Right cardiac atrium (tissue), 5 donors: ENCODE measurements around the gene ANO2. TPM values are rescaled to one million over a fixed set of nuclear protein-coding genes. Genes with fewer than 3 reads are reported as not detected.

Experiments used
- ATAC-seq, 2 donors: fragments of 200-7000 bp; cut with Tn5 transposase; one replicate each; pipeline versions ENCODE4 v1.8.0 to v1.9.1; 2020; ENCODE audit warnings: moderate library complexity in 2 of 2, mild to moderate bottlenecking in 1 of 2
- DNase-seq, 3 donors: peaks; one replicate each; pipeline ENCODE4 v3.0.0-alpha.2; 2020
- H3K27ac ChIP-seq: one replicate; pipeline ENCODE4 v1.5.1; 2013; ENCODE audit warnings: mild to moderate bottlenecking, low read length, control low read depth, moderate library complexity
- H3K27me3 ChIP-seq: one replicate; pipeline ENCODE4 v1.6.1; 2013; ENCODE audit not compliant: control insufficient read depth, insufficient read depth
- H3K4me1 ChIP-seq: one replicate; pipeline ENCODE4 v1.6.1; 2013; ENCODE audit warnings: low read length; ENCODE audit not compliant: control insufficient read depth, insufficient read depth
- H3K4me3 ChIP-seq: one replicate; pipeline ENCODE4 v1.5.1; 2013; ENCODE audit warnings: low read length, control low read depth
- H3K9me3 ChIP-seq: one replicate; pipeline ENCODE4 v1.6.1; 2013; ENCODE audit warnings: low read length; ENCODE audit not compliant: control insufficient read depth
- WGBS: extraction: QIAGEN DNeasy Blood & Tissue Kit; methylation state at CpG from one replicate; pipeline ENCODE4 v1.1.7; 2013; 5-methylcytosine and 5-hydroxymethylcytosine counted together
- intact Hi-C, 4 donors: fragments of 100-400 bp; cut with DNase I; formaldehyde crosslinking; loops; one replicate each; pipeline versions ENCODE4 v1.11.0 to v1.14.0; 2022 to 2023
- polyA plus RNA-seq: library from polyadenylated mRNA; stranded (reverse); fragments of 200-250 nt; gene quantifications from one replicate; pipeline ENCODE4 v1.2.3, GENCODE V29; 2013
- total RNA-seq, 4 donors: library from RNA; stranded (reverse); fragmentation: NEBNext Ultra II Directional; extraction: Animal tissue kit (Norgen Biotek cat#: 25700); gene quantifications; one replicate each; pipeline ENCODE4 v1.2.1, GENCODE V29; 2021
- donor health status: healthy with polysubstance abuse.
- donor health status: DM: no; HTN: yes; CAD: no.
- donor health status: DM: no; HTN: no; CAD: no.
- donor health status: DM: no; HTN: yes; CAD: no; lungs with severe emphysema.
- donor health status: DM: yes; HTN: yes; CAD: no.

The ANO2 gene
- total and polyA plus RNA-seq, 5 donors = 7.0 to 12.5 (median 10.9) TPM

GRCh38 chr12:5914387-5915149 is 30.5 kb downstream of the ANO2 start:
- no peak overlapping the region for H3K27ac ChIP-seq
- H3K4me1 ChIP-seq = no peaks in the 10 kb centered on the region
- H3K9me3 ChIP-seq = no peaks in the 10 kb centered on the region
- WGBS = 75% methylated on average over 11 of the region's 11 CpGs
- H3K27me3 ChIP-seq = no peaks in the 10 kb centered on the region
- no peak for DNase-seq
- H3K4me3 ChIP-seq = no peak overlapping the region
- no peak for ATAC-seq
- intact Hi-C loops = no loop called here

GRCh38 chr12:5913387-5913786 is 31.7 kb downstream of the ANO2 start:
- H3K4me3 ChIP-seq = no peak overlapping the region
- no peak for DNase-seq
- H3K4me1 ChIP-seq = no peaks in the 10 kb centered on the region
- no peak for ATAC-seq
- no peaks in the 10 kb centered on the region for H3K9me3 ChIP-seq
- WGBS = 92% methylated on average over 9 of the region's 9 CpGs
- intact Hi-C loops = no loop called here
- no peak overlapping the region for H3K27ac ChIP-seq
- no peaks in the 10 kb centered on the region for H3K27me3 ChIP-seq

DNA sequence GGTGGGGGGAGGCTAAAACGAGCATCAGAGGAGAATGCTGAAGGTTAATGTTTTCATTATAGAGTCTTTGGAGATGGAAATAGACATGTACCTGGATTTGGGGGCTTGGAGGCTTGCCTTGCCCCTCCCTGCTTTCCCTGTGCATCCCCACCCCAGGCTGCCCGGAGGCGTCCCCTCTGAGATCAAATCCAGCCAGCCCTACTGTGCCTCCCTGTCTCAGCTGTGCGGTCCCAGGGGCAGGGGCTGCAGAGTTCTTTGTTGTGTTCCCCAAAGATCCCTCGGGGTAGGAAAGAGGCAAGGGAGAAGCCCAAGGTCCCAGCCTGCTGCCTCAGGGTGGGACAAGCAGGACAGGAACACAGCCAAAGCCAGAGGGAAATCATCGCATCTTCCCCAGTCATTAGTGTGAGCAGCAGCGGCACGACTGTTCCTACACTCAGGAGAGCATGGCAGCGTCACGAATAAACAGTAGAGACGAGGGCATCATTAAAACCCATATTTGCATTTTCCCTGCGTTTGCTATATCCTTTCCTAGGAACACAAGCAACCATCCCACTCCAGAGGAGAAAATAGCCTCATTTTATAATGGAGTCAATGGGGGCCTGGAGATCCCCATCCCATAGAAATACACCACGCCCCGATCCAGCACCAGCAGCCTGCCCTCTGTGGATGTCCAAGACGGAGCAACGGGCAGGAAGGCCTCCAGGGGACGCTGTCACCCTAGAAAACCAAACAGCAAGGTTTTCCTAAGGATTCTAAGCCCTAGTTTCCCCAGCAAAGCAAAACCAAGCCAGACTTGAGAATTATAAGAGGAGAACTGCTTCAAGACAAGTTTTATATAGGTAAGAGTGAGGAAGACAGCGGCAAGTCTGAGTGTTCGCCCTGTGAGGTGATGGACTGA is 32.4 kb downstream of the ANO2 start:
- WGBS = 79% methylated on average over 19 of the region's 19 CpGs

GRCh38 chr12:5912011-5912410 is 33.0 kb downstream of the ANO2 start:
- Histone ChIP-seq H3K27ac (no peak overlapping the region), H3K27me3 (no peaks in the 10 kb centered on the region), H3K9me3 (no peaks in the 10 kb centered on the region), H3K4me1 (no peaks in the 10 kb centered on the region), H3K4me3 (no peak overlapping the region)
- DNase-seq (no peak), ATAC-seq (no peak)
- 66% methylated on average over 3 of the region's 3 CpGs for WGBS
- intact Hi-C loops = no loop called here

More for the DNA sequence above, 32.4 kb downstream of the ANO2 start:
- Histone ChIP-seq H3K4me1 (no peaks in the 10 kb centered on the region), H3K4me3 (no peak overlapping the region), H3K27ac (no peak overlapping the region), H3K27me3 (no peaks in the 10 kb centered on the region), H3K9me3 (no peaks in the 10 kb centered on the region)
- ATAC-seq = no peak
- DNase-seq = no peak
- intact Hi-C loops = no loop called here

DNA sequence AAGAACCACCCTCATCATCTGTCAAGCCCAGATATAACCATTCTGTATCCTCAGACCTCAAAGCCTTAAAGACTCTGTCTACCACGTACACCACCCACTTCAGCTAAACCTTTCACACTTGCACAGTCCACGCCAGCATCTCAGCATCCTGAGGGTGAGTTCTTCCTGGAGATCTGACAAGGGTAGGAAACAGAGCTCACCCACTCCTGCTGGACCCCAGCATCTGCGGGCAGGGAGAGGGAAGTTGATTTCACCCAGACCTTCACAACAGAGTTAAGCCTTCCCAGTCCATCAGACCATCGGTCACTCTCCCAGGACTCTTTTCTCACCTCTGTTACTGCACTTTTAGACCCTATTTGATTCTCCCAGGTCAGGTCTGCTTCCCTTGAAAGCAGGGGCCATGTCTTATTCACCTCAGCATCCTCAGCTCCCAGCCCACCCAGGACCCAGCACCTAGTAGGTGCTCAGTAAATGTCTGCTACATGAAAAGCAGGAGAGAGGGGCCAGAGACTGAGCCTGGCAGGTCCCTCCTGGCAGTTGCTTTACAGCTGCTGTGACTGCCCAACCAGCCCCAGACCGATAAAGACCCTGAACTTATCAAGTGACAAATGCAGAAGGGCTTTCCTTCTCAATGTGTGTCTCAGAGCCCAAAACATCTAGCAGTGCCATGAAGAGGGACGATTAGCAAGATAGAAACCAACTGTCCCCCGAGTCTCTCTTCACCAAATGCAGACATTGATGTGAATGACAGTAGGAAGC is 34.1 kb downstream of the ANO2 start:
- Histone ChIP-seq H3K4me3 (no peak overlapping the region), H3K27me3 (no peaks in the 10 kb centered on the region), H3K27ac (no peak overlapping the region), H3K4me1 (no peaks in the 10 kb centered on the region), H3K9me3 (no peaks in the 10 kb centered on the region)
- WGBS = 77% methylated on average over 7 of the region's 7 CpGs
- no peak for ATAC-seq
- intact Hi-C loops = no loop called here
- no peak for DNase-seq

DNA sequence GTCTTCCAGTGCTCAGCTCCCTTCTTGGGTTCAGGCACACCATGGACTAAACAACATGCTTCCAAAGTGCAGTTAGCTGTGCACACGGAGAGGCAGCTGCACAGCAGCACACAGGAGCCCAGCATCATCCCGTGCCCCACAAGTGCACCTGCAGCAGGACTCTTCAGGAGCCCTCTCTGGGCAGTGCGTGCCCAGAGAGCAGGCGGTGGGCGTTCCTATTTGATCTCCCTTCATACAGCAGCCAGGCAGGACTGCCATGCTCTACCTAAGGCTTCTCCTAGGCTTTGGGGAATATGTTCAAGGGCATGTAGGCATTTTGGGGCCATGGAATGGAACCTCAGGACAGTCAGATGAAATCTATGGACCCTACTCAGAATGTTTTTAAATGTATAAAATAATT is 35.5 kb downstream of the ANO2 start:
- Histone ChIP-seq H3K4me3 (no peak overlapping the region), H3K9me3 (no peaks in the 10 kb centered on the region), H3K27me3 (no peaks in the 10 kb centered on the region), H3K27ac (no peak overlapping the region), H3K4me1 (no peaks in the 10 kb centered on the region)
- no peak for ATAC-seq
- no peak for DNase-seq
- intact Hi-C loops = no loop called here
- 87% methylated on average over 5 of the region's 5 CpGs for WGBS

DNA sequence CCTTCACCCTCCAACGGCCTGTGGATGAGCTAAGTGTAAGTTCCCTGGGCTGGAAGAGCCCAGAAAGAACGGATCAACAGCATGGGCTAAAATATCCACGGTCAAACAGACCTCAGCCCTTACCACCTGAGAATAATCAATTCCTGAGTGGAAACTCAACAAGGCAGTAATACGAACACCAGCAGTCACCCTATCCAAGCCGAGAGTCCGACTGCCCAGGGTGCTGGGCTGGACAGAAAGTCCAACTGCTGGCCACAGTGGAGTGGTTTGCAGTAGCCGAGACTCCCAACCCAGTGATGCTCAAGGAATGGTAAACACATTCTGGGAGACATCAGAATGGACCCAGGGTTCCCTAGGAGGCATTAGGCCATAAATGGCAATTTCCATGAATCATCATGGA is 36.8 kb downstream of the ANO2 start:
- ATAC-seq = no peak
- H3K27me3 ChIP-seq = no peaks in the 10 kb centered on the region
- no peaks in the 10 kb centered on the region for H3K9me3 ChIP-seq

DNA sequence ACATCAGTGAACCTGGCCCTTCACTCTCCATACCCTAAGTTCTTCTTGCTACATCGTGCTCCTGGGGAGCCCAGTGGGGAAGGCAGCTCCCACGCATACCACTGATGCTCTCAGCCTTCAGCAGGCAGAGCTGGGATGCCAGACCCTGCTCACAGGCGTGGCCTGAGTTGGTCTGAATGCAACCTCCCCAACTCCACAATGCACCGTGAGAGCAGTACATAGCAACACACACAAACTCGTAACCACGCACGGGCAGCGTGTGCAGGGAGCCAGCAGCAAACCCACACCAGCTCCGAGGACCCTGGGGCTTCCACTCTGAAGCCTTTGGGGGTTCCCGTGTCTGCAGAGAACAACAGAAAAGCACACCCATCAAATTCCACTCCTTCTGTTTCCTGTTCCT is 37.3 kb downstream of the ANO2 start:
- 70% methylated on average over 10 of the region's 10 CpGs for WGBS
- peak in 1 of 3 donors; percentile 25 for DNase-seq
- Histone ChIP-seq H3K4me1 (no peaks in the 10 kb centered on the region), H3K4me3 (no peak overlapping the region), H3K27ac (no peak overlapping the region), H3K27me3 (no peaks in the 10 kb centered on the region), H3K9me3 (no peaks in the 10 kb centered on the region)
- intact Hi-C loops = no loop called here
- no peak for ATAC-seq

More for the DNA sequence above, 36.8 kb downstream of the ANO2 start:
- WGBS = 84% methylated on average over 7 of the region's 7 CpGs
- intact Hi-C loops = no loop called here
- no peak for DNase-seq
- H3K4me1 ChIP-seq = no peaks in the 10 kb centered on the region
- no peak overlapping the region for H3K4me3 ChIP-seq
- H3K27ac ChIP-seq = no peak overlapping the region

GRCh38 chr12:5905757-5906156 is 39.3 kb downstream of the ANO2 start:
- Histone ChIP-seq H3K9me3 (no peaks in the 10 kb centered on the region), H3K4me3 (no peak overlapping the region), H3K4me1 (no peaks in the 10 kb centered on the region), H3K27ac (no peak overlapping the region), H3K27me3 (no peaks in the 10 kb centered on the region)
- intact Hi-C loops = no loop called here
- no peak for DNase-seq
- no peak for ATAC-seq
- WGBS = 93% methylated on average over 4 of the region's 4 CpGs

DNA sequence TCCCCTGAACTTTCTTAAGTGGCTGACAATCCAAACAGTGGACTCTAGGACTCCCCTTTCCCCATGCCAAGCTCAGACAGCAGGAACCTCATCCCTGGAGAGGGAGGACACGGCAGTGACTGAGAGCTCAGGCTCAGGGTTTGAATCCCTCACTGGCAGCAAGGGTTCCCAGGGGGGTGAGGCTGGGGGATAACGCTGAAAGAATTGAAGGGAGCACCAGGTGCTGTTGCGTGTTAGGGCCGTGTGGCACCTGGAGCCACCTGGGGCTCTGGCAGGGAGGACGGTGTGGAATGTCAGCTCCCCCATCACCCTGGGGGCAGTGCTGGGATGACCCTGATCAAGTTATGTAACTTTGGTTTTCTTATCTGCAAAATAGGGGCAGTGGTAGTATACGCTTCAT is 40.1 kb downstream of the ANO2 start:
- DNase-seq (peak in 1 of 3 donors; percentile 28), ATAC-seq (no peak)
- H3K4me3 ChIP-seq = no peak overlapping the region
- WGBS = 75% methylated on average over 6 of the region's 6 CpGs
- H3K4me1 ChIP-seq = no peaks in the 10 kb centered on the region
- intact Hi-C loops = no loop called here
- H3K27me3 ChIP-seq = no peaks in the 10 kb centered on the region
- no peak overlapping the region for H3K27ac ChIP-seq
- no peaks in the 10 kb centered on the region for H3K9me3 ChIP-seq

DNA sequence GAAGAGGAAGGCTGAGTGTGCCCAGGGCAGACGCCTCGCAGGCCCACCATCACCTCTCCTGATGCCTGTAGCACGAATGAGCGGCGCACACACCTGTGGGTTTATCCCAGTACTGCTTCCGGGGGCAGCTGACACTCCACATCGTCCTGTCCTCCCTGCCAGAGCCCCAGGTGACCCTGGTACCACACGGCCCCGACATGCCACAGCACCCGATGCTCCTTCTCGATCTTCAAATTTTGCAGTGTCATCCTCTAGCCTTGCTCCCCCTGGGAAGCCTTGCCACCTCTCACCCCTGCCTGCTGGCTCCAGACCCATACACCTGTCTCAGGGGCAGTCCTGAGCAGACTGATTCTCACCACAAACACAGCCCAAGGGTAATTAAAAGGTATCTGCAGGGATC is 40.6 kb downstream of the ANO2 start:
- ATAC-seq = no peak
- Histone ChIP-seq H3K27me3 (no peaks in the 10 kb centered on the region), H3K4me3 (no peak overlapping the region), H3K27ac (no peak overlapping the region), H3K4me1 (no peaks in the 10 kb centered on the region), H3K9me3 (no peaks in the 10 kb centered on the region)
- 90% methylated on average over 11 of the region's 11 CpGs for WGBS
- DNase-seq = peak in 1 of 3 donors; percentile 27
- intact Hi-C loops = no loop called here
